Prostate gland (tissue), 2 donors: ENCODE data around the gene UBE2A.

Experiments
- POLR2A ChIP-seq: fragments of 450-650 bp; IDR thresholded peaks from one replicate; pipeline ENCODE4 v1.6.1; 2016; ENCODE audit warnings: antibody characterized with exemption, mild to moderate bottlenecking
- TF ChIP-seq, protein P1 (sequence below), 4 experiments: fragments of 200-600 bp in 2 of 4; fragments of 450-650 bp in 2 of 4; sonication (generic) in 2 of 4; IDR thresholded peaks; 1 replicate in 3 of 4; 2 replicates in 1 of 4; pipeline ENCODE4 v1.5.1; 2016 to 2019; ENCODE audit warnings: antibody characterized with exemption in 4 of 4, mild to moderate bottlenecking in 2 of 4, moderate library complexity in 2 of 4

DNA sequence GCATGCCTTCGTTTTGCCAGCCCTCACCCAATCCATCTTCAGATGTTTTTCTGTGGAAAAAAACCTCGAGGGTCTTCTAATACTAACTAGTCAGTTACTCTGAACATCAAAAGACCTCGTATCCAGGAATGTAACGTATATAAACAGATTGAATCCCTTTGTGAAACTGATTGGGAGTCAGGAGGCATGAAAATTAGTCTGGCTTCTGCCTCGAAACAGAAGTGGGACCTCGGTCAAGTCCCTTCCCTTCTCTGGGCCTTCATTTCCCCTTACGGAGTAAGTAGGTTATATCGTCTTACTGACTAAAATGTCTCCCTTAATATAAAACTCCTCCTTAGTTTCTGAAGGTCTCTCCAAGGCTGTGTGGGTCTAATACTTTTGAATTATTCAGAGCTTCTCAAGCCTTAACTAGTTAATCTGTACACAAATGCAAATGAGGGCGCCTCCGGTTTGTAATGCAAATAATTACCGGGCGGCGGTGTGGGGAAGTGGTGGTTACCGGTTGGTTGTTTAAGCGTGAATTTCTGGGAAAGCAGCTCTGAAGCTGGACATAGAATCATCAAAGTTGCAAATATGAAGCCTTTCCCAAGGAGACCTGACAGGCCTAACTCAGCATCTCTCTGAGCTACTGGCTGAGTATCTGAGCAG is 43.3 kb downstream of the UBE2A start:
- TF ChIP-seq, protein P1, sequence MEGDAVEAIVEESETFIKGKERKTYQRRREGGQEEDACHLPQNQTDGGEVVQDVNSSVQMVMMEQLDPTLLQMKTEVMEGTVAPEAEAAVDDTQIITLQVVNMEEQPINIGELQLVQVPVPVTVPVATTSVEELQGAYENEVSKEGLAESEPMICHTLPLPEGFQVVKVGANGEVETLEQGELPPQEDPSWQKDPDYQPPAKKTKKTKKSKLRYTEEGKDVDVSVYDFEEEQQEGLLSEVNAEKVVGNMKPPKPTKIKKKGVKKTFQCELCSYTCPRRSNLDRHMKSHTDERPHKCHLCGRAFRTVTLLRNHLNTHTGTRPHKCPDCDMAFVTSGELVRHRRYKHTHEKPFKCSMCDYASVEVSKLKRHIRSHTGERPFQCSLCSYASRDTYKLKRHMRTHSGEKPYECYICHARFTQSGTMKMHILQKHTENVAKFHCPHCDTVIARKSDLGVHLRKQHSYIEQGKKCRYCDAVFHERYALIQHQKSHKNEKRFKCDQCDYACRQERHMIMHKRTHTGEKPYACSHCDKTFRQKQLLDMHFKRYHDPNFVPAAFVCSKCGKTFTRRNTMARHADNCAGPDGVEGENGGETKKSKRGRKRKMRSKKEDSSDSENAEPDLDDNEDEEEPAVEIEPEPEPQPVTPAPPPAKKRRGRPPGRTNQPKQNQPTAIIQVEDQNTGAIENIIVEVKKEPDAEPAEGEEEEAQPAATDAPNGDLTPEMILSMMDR (IDR thresholded peaks at IDR 0.05): no peak
- TF ChIP-seq POLR2A: no peak
